GM12878 (cell line): ENCODE data around the gene TRIP6. TPM values are rescaled to one million over a fixed set of nuclear protein-coding genes. Genes with fewer than 3 reads are reported as not detected.
A peak's percentile ranks its signal among the peaks of the same experiment; 100 is the strongest.

Source experiments
- BACH1 ChIP-seq: fragments of 450-650 bp; IDR thresholded peaks from 2 replicates; pipeline ENCODE4 v1.6.1; 2017; ENCODE audit warnings: mild to moderate bottlenecking, borderline replicate concordance
- CBFB ChIP-seq: IDR thresholded peaks from 2 replicates; pipeline ENCODE4 v1.6.1; 2016; ENCODE audit warnings: antibody characterized with exemption, low read depth
- CUX1 ChIP-seq: IDR thresholded peaks from 2 replicates; pipeline ENCODE4 v1.6.1; 2012; ENCODE audit warnings: improper control_type of control experiment, low read depth, low read length; ENCODE audit not compliant: insufficient replicate concordance
- DPF2 ChIP-seq: fragments of 450-650 bp; IDR thresholded peaks from 2 replicates; pipeline ENCODE4 v1.6.1; 2017; ENCODE audit warnings: mild to moderate bottlenecking
- IKZF1 ChIP-seq: fragments of 450-650 bp; conservative IDR thresholded peaks from 2 replicates; pipeline ENCODE4 v1.6.1; 2017; ENCODE audit warnings: antibody characterized with exemption, mild to moderate bottlenecking
- LARP7 ChIP-seq: fragments of 450-650 bp; IDR thresholded peaks from 2 replicates; pipeline ENCODE4 v1.6.1; 2017; ENCODE audit warnings: mild to moderate bottlenecking
- MEF2B ChIP-seq: fragments of 450-650 bp; IDR thresholded peaks from 2 replicates; pipeline ENCODE4 v1.6.1; 2018; ENCODE audit warnings: mild to moderate bottlenecking, moderate library complexity; ENCODE audit not compliant: partially characterized antibody, poor library complexity, severe bottlenecking
- NBN ChIP-seq: fragments of 450-650 bp; IDR thresholded peaks from 2 replicates; pipeline ENCODE4 v1.6.1; 2016
- NRF1 ChIP-seq: conservative IDR thresholded peaks from 2 replicates; pipeline ENCODE4 v1.6.1; 2011; ENCODE audit warnings: mild to moderate bottlenecking, low read depth, low read length, improper control_type of control experiment
- SPI1 ChIP-seq: IDR thresholded peaks from 2 replicates; pipeline ENCODE4 v1.6.1; 2011; ENCODE audit warnings: low read depth, mild to moderate bottlenecking, low read length, moderate library complexity, borderline replicate concordance; ENCODE audit not compliant: insufficient read depth
- SREBF1 ChIP-seq: IDR thresholded peaks from 2 replicates; pipeline ENCODE4 v1.6.1; 2012; ENCODE audit warnings: mild to moderate bottlenecking, low read length
- TBL1XR1 ChIP-seq: IDR thresholded peaks from 2 replicates; pipeline ENCODE4 v1.6.1; 2012; ENCODE audit warnings: low read depth, low read length, improper control_type of control experiment
- TCF12 ChIP-seq: IDR thresholded peaks from 2 replicates; pipeline ENCODE4 v1.6.1; 2011; ENCODE audit warnings: low read depth, mild to moderate bottlenecking, low read length
- ZNF687 ChIP-seq: fragments of 450-650 bp; IDR thresholded peaks from 2 replicates; pipeline ENCODE4 v1.6.1; 2017; ENCODE audit warnings: mild to moderate bottlenecking, moderate library complexity
- polyA plus RNA-seq, 11 experiments: library from polyadenylated mRNA; depleted of rRNA in 4 of 11; unstranded in 6 of 11; stranded (reverse) in 5 of 11; fragments of >200 nt; fragmentation: Nextera tagmentation in 4 of 11; fragmentation: Illumina TruSeq in 1 of 11; extraction: Ambion mirVana in 4 of 11; extraction: Trizol in 1 of 11; gene quantifications; 1 replicate in 1 of 11; 2 replicates in 10 of 11; pipeline versions ENCODE4 v1.2.1 to v1.2.3, GENCODE V29; 2011 to 2016; ENCODE audit warnings: inconsistent platforms in 2 of 11, missing spikeins in 2 of 11, low read depth in 1 of 11
- total RNA-seq, 4 experiments: library from RNA; depleted of rRNA in 3 of 4; stranded (reverse); fragments of >200 nt in 3 of 4; fragmentation: Illumina TruSeq in 1 of 4; extraction: Trizol in 1 of 4; gene quantifications; 2 replicates each; pipeline versions ENCODE4 v1.2.1 to v1.2.3, GENCODE V29; 2013 to 2021
- TF ChIP-seq, protein P1 (sequence below): fragments of 450-650 bp; IDR thresholded peaks from 2 replicates; pipeline ENCODE4 v1.6.1; 2018; ENCODE audit warnings: mild to moderate bottlenecking, low read depth, moderate library complexity; ENCODE audit not compliant: partially characterized antibody
- TF ChIP-seq, protein P2 (sequence below): IDR thresholded peaks from 2 replicates; pipeline ENCODE4 v1.6.1; 2012; ENCODE audit warnings: low read length, inconsistent platforms

The TRIP6 gene
- total and polyA plus RNA-seq, 10 of the 15 experiments (the other 5 are each of a cell fraction or from before 2014, with no cell fraction given), result 2.5 to 47.4 (median 25.5) TPM

GRCh38 chr7:100874577-100875355, 7.6 kb downstream of the TRIP6 start, which contains the start of gene SRRT (continued):
- TF ChIP-seq, protein P1, sequence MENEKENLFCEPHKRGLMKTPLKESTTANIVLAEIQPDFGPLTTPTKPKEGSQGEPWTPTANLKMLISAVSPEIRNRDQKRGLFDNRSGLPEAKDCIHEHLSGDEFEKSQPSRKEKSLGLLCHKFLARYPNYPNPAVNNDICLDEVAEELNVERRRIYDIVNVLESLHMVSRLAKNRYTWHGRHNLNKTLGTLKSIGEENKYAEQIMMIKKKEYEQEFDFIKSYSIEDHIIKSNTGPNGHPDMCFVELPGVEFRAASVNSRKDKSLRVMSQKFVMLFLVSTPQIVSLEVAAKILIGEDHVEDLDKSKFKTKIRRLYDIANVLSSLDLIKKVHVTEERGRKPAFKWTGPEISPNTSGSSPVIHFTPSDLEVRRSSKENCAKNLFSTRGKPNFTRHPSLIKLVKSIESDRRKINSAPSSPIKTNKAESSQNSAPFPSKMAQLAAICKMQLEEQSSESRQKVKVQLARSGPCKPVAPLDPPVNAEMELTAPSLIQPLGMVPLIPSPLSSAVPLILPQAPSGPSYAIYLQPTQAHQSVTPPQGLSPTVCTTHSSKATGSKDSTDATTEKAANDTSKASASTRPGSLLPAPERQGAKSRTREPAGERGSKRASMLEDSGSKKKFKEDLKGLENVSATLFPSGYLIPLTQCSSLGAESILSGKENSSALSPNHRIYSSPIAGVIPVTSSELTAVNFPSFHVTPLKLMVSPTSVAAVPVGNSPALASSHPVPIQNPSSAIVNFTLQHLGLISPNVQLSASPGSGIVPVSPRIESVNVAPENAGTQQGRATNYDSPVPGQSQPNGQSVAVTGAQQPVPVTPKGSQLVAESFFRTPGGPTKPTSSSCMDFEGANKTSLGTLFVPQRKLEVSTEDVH, result peak; percentile 72
- no peak for TF ChIP-seq MEF2B
- peak; percentile 63 for TF ChIP-seq SPI1
- peak; percentile 94 for TF ChIP-seq NBN
- TF ChIP-seq BACH1, result peak; percentile 62; the same call in 1 of the 2 replicates
- no peak; the same call in 1 of the 2 replicates for TF ChIP-seq DPF2
- peak; percentile 91 for TF ChIP-seq NRF1
- peak; percentile 79 for TF ChIP-seq ZNF687
- TF ChIP-seq TBL1XR1, result no peak; the same call in 1 of the 2 replicates
- 0 out of 2 replicates have a peak, but pooled peaks have one; percentile 45 for TF ChIP-seq TCF12
- TF ChIP-seq LARP7, result peak; percentile 70
- TF ChIP-seq, protein P2, sequence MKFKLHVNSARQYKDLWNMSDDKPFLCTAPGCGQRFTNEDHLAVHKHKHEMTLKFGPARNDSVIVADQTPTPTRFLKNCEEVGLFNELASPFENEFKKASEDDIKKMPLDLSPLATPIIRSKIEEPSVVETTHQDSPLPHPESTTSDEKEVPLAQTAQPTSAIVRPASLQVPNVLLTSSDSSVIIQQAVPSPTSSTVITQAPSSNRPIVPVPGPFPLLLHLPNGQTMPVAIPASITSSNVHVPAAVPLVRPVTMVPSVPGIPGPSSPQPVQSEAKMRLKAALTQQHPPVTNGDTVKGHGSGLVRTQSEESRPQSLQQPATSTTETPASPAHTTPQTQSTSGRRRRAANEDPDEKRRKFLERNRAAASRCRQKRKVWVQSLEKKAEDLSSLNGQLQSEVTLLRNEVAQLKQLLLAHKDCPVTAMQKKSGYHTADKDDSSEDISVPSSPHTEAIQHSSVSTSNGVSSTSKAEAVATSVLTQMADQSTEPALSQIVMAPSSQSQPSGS, result peak; percentile 16; the same call in 1 of the 2 replicates
- no peak for TF ChIP-seq SREBF1
- TF ChIP-seq IKZF1, result peak; percentile 89
- TF ChIP-seq CUX1, result no peak
- peak; percentile 91 for TF ChIP-seq CBFB
